GM12892 (cell line): ENCODE data around the gene SDCBP2.

ENCODE experiments used
- DNase-seq: peaks from one replicate; pipeline ENCODE4 v3.0.0; 2011; ENCODE audit not compliant: insufficient read length
- FAIRE-seq: peaks from 2 replicates; lab custom pipeline; 2011; peaks lifted over from hg19 to GRCh38; lab: Jason Lieb, UNC
- POLR2A ChIP-seq: IDR thresholded peaks from 2 replicates; pipeline ENCODE4 v1.6.1; 2011; ENCODE audit warnings: low read depth, low read length, control low read depth
- POLR2AphosphoS5 ChIP-seq: IDR thresholded peaks from 2 replicates; pipeline ENCODE4 v1.6.1; 2011; ENCODE audit warnings: low read depth, low read length, control low read depth
- TAF1 ChIP-seq: IDR thresholded peaks from 2 replicates; pipeline ENCODE4 v1.6.1; 2011; ENCODE audit warnings: low read depth, mild to moderate bottlenecking, control low read depth, low read length, borderline replicate concordance

Gene SDCBP2

GRCh38 chr20:1304710-1305515, 24.0 kb downstream of the SDCBP2 start:
- TF ChIP-seq TAF1 = no peak
- TF ChIP-seq POLR2A = no peak
- TF ChIP-seq POLR2AphosphoS5 = no peak
- FAIRE-seq (no peak), DNase-seq (no peak)

- no peak for FAIRE-seq
- no peak for DNase-seq
- no peak for TF ChIP-seq TAF1
- TF ChIP-seq POLR2AphosphoS5 = no peak
- TF ChIP-seq POLR2A = no peak
Measured at GRCh38 chr20:1302685-1303541, 26.0 kb downstream of the SDCBP2 start.

- TF ChIP-seq POLR2AphosphoS5 (no peak), POLR2A (no peak)
- DNase-seq (no peak), FAIRE-seq (no peak)
Measured at GRCh38 chr20:1301031-1301529, 27.9 kb downstream of the SDCBP2 start.

GRCh38 chr20:1300083-1300840, 28.7 kb downstream of the SDCBP2 start:
- DNase-seq (no peak), FAIRE-seq (no peak)
- TF ChIP-seq POLR2A (no peak), POLR2AphosphoS5 (no peak), TAF1 (no peak)

- TF ChIP-seq POLR2A = no peak
- no peak for TF ChIP-seq TAF1
- FAIRE-seq (no peak), DNase-seq (no peak)
Measured at GRCh38 chr20:1299522-1299921, 29.4 kb downstream of the SDCBP2 start.

GRCh38 chr20:1298888-1299511, 29.9 kb downstream of the SDCBP2 start:
- no peak for TF ChIP-seq TAF1
- no peak for TF ChIP-seq POLR2AphosphoS5
- TF ChIP-seq POLR2A = no peak
- no peak for FAIRE-seq
- DNase-seq = no peak

- FAIRE-seq (no peak), DNase-seq (no peak)
- no peak for TF ChIP-seq POLR2A
- TF ChIP-seq POLR2AphosphoS5 = no peak
- no peak for TF ChIP-seq TAF1
Measured at GRCh38 chr20:1298166-1298565, 30.8 kb downstream of the SDCBP2 start.

GRCh38 chr20:1297486-1297885, 31.5 kb downstream of the SDCBP2 start:
- no peak for DNase-seq
- no peak for FAIRE-seq
- TF ChIP-seq POLR2AphosphoS5 = no peak
- no peak for TF ChIP-seq TAF1
- TF ChIP-seq POLR2A = no peak

- no peak for FAIRE-seq
- TF ChIP-seq TAF1 (no peak), POLR2AphosphoS5 (no peak), POLR2A (no peak)
Measured at GRCh38 chr20:1296922-1297321, 32.0 kb downstream of the SDCBP2 start.

GRCh38 chr20:1296117-1296610, 32.8 kb downstream of the SDCBP2 start:
- DNase-seq (no peak), FAIRE-seq (no peak)
- no peak for TF ChIP-seq POLR2AphosphoS5
- TF ChIP-seq TAF1 = no peak
- no peak for TF ChIP-seq POLR2A

More at GRCh38 chr20:1296922-1297321, 32.0 kb downstream of the SDCBP2 start:
- DNase-seq = no peak
